Mesodermal cell (in vitro differentiated cells): ENCODE data around the gene GON7.
"Not testable (repeated sequence)": the region's sequence is repeated elsewhere in the genome, so short reads cannot be mapped to it uniquely, and the experiment has no call there.

ENCODE experiments used
- H3K27ac ChIP-seq: 2 replicates; pipeline ENCODE4 v1.7.0; 2013; ENCODE audit warnings: mild to moderate bottlenecking, low read depth, low read length, moderate library complexity; ENCODE audit not compliant: severe bottlenecking
- H3K36me3 ChIP-seq: 2 replicates; pipeline ENCODE4 v1.7.1; 2013; ENCODE audit warnings: mild to moderate bottlenecking, low read length, moderate library complexity; ENCODE audit not compliant: control insufficient read depth, insufficient read depth
- H3K4me1 ChIP-seq: one replicate; pipeline ENCODE4 v1.7.1; 2013; ENCODE audit warnings: mild to moderate bottlenecking, low read length; ENCODE audit not compliant: insufficient read depth, control insufficient read depth, poor library complexity, severe bottlenecking
- H3K4me3 ChIP-seq: 2 replicates; pipeline ENCODE4 v1.7.0; 2013; ENCODE audit warnings: low read length, control low read depth, mild to moderate bottlenecking; ENCODE audit not compliant: insufficient read depth, poor library complexity, severe bottlenecking; ENCODE audit errors: extremely low read depth
- H3K9me3 ChIP-seq: 2 replicates; pipeline ENCODE4 v1.7.1; 2013; ENCODE audit warnings: mild to moderate bottlenecking, low read length, moderate library complexity; ENCODE audit not compliant: control insufficient read depth
- WGBS, 2 experiments: methylation state at CpG; one replicate each; pipeline ENCODE4 v1.1.5; 2013; ENCODE audit warnings: missing lambda C conversion rate in 2 of 2; ENCODE audit not compliant: insufficient coverage in 2 of 2; 5-methylcytosine and 5-hydroxymethylcytosine counted together

Gene GON7

GRCh38 chr14:93170141-93170540 is 36.7 kb downstream of the GON7 start:
- not testable (repeated sequence) for H3K4me1 ChIP-seq, H3K36me3 ChIP-seq, H3K27ac ChIP-seq, H3K9me3 ChIP-seq, H3K4me3 ChIP-seq
- 98% methylated on average over 12 to 16 of the region's 20 CpGs for WGBS, 2 experiments

- not testable (repeated sequence) for H3K9me3 ChIP-seq, H3K4me1 ChIP-seq
- 83% methylated on average over 1 of the region's 6 CpGs; no CpG with 5 or more reads in 1 of the 2 experiments for WGBS, 2 experiments
Measured at GRCh38 chr14:93169619-93170018, 37.2 kb downstream of the GON7 start.

GRCh38 chr14:93168610-93169009 is 38.3 kb downstream of the GON7 start:
- not testable (repeated sequence) for H3K27ac ChIP-seq, H3K4me3 ChIP-seq
- 93 to 96% methylated on average over 7 to 8 of the region's 9 CpGs for WGBS, 2 experiments

More at GRCh38 chr14:93169619-93170018, 37.2 kb downstream of the GON7 start:
- not testable (repeated sequence) for H3K36me3 ChIP-seq, H3K27ac ChIP-seq, H3K4me3 ChIP-seq

GRCh38 chr14:93165271-93166265 is 41.3 kb downstream of the GON7 start:
- not testable (repeated sequence) for H3K27ac ChIP-seq, H3K36me3 ChIP-seq
- whole genome bisulfite sequencing, 2 experiments: 89 to 92% methylated on average over 13 to 15 of the region's 26 CpGs

More at GRCh38 chr14:93168610-93169009, 38.3 kb downstream of the GON7 start:
- not testable (repeated sequence) for H3K4me1 ChIP-seq, H3K9me3 ChIP-seq, H3K36me3 ChIP-seq

GRCh38 chr14:93163564-93163963 is 43.3 kb downstream of the GON7 start:
- Histone ChIP-seq H3K4me3 (no peak overlapping the region), H3K4me1 (no peaks in the 10 kb centered on the region), H3K27ac (no peak overlapping the region), H3K9me3 (no peaks in the 10 kb centered on the region), H3K36me3 (no peaks in the 10 kb centered on the region)
- WGBS, 2 experiments: 83% methylated on average over 1 of the region's 5 CpGs; no CpG with 5 or more reads in 1 of the 2 experiments

More at GRCh38 chr14:93165271-93166265, 41.3 kb downstream of the GON7 start:
- H3K4me3 ChIP-seq, H3K4me1 ChIP-seq, H3K9me3 ChIP-seq: not testable (repeated sequence)

GRCh38 chr14:93161411-93161940 is 45.4 kb downstream of the GON7 start:
- H3K4me1 ChIP-seq: no peaks in the 10 kb centered on the region
- no peaks in the 10 kb centered on the region for H3K9me3 ChIP-seq
- no peak overlapping the region for H3K4me3 ChIP-seq
- no peak overlapping the region for H3K27ac ChIP-seq
- 71 to 89% methylated on average over 4 of the region's 4 CpGs for WGBS, 2 experiments
- no peaks in the 10 kb centered on the region for H3K36me3 ChIP-seq

GRCh38 chr14:93160353-93160801 is 46.5 kb downstream of the GON7 start:
- no peak overlapping the region for H3K4me3 ChIP-seq
- H3K9me3 ChIP-seq: no peaks in the 10 kb centered on the region
- no peaks in the 10 kb centered on the region for H3K4me1 ChIP-seq
- no peaks in the 10 kb centered on the region for H3K36me3 ChIP-seq
- no peak overlapping the region for H3K27ac ChIP-seq
- WGBS, 2 experiments: 50 to 58% methylated on average over 3 of the region's 4 CpGs

- not testable (repeated sequence) for H3K9me3 ChIP-seq, H3K4me1 ChIP-seq, H3K27ac ChIP-seq, H3K36me3 ChIP-seq, H3K4me3 ChIP-seq
- 100% methylated on average over 2 of the region's 5 CpGs; no CpG with 5 or more reads in 1 of the 2 experiments for WGBS, 2 experiments
Measured at GRCh38 chr14:93159625-93160352, 47.1 kb downstream of the GON7 start.

- not testable (repeated sequence) for H3K4me1 ChIP-seq, H3K27ac ChIP-seq, H3K36me3 ChIP-seq, H3K4me3 ChIP-seq, H3K9me3 ChIP-seq
- WGBS, 2 experiments: 87 to 88% methylated on average over 4 to 6 of the region's 7 CpGs
Measured at GRCh38 chr14:93158349-93158748, 48.5 kb downstream of the GON7 start.

- Histone ChIP-seq H3K4me1 (no peaks in the 10 kb centered on the region), H3K9me3 (no peaks in the 10 kb centered on the region), H3K27ac (no peak overlapping the region), H3K36me3 (no peaks in the 10 kb centered on the region), H3K4me3 (no peak overlapping the region)
- 87 to 91% methylated on average over 4 of the region's 8 CpGs for WGBS, 2 experiments
Measured at GRCh38 chr14:93156693-93157369, 50.0 kb downstream of the GON7 start.
